Fibroblast of skin of left biceps (primary cell): ENCODE measurements around the gene MOB3C.
"Not testable (repeated sequence)": the region's sequence is repeated elsewhere in the genome, so short reads cannot be mapped to it uniquely, and the experiment has no call there.

Experiments
- DNase-seq, 2 experiments: peaks; one replicate each; pipeline ENCODE4 v3.0.0-alpha.2; 2013; ENCODE audit warnings: low read depth in 2 of 2

Gene MOB3C

GRCh38 chr1:46616277-46617107 is at the start of gene MOB3C:
TSS of gene MOB3C (minus strand) at chr1:46616811. CDS start at chr1:46613321, 3,490 bp downstream.
- DNase-seq, result peak; percentile 32 to 42

- DNase-seq, result no peak
Observed at GRCh38 chr1:46665983-46666382, 49.4 kb upstream of the MOB3C start.

GRCh38 chr1:46662919-46663318 is 46.3 kb upstream of the MOB3C start:
- DNase-seq, result not testable (repeated sequence)

- not testable (repeated sequence) for DNase-seq
Observed at GRCh38 chr1:46660116-46660515, 43.5 kb upstream of the MOB3C start.

- DNase-seq, result no peak
Observed at GRCh38 chr1:46659307-46659870, 42.8 kb upstream of the MOB3C start.

- DNase-seq, result no peak
Observed at GRCh38 chr1:46657775-46658174, 41.2 kb upstream of the MOB3C start.

- no peak for DNase-seq
Observed at GRCh38 chr1:46656643-46657042, 40.0 kb upstream of the MOB3C start.

GRCh38 chr1:46655848-46656247 is 39.2 kb upstream of the MOB3C start:
- no peak for DNase-seq

GRCh38 chr1:46654698-46655097 is 38.1 kb upstream of the MOB3C start:
- not testable (repeated sequence) for DNase-seq

GRCh38 chr1:46654012-46654411 is 37.4 kb upstream of the MOB3C start:
- DNase-seq, result no peak

GRCh38 chr1:46653405-46653958 is 36.9 kb upstream of the MOB3C start:
- DNase-seq, result no peak

- no peak for DNase-seq
Observed at GRCh38 chr1:46652321-46653100, 35.9 kb upstream of the MOB3C start.

GRCh38 chr1:46651152-46651551 is 34.5 kb upstream of the MOB3C start:
- not testable (repeated sequence) for DNase-seq

GRCh38 chr1:46650491-46650890 is 33.9 kb upstream of the MOB3C start:
- no peak for DNase-seq

- DNase-seq, result no peak
Observed at GRCh38 chr1:46649764-46650163, 33.2 kb upstream of the MOB3C start.

- DNase-seq, result no peak
Observed at GRCh38 chr1:46647611-46648010, 31.0 kb upstream of the MOB3C start.

GRCh38 chr1:46646844-46647243 is 30.2 kb upstream of the MOB3C start:
- no peak for DNase-seq

- no peak for DNase-seq
Observed at GRCh38 chr1:46646331-46646730, 29.7 kb upstream of the MOB3C start.

GRCh38 chr1:46645815-46646214 is 29.2 kb upstream of the MOB3C start:
- DNase-seq, result no peak

GRCh38 chr1:46643368-46643775 is 26.8 kb upstream of the MOB3C start:
- DNase-seq, result peak; percentile 52 to 54

GRCh38 chr1:46642115-46642680 is 25.6 kb upstream of the MOB3C start:
- DNase-seq, result no peak

GRCh38 chr1:46639547-46639946 is 22.9 kb upstream of the MOB3C start:
- DNase-seq, result no peak
